ENCODE measurements around the gene ERAL1. TPM values are rescaled to one million over a fixed set of nuclear protein-coding genes. Genes with fewer than 3 reads are reported as not detected.
A peak's percentile ranks its signal among the peaks of the same experiment; 100 is the strongest.

The ERAL1 gene
- total RNA-seq, 6 experiments from 2014 or later: 21.6 to 47.1 (median 23.4) TPM

GRCh38 chr17:28883967-28884702 lies 29.3 kb downstream of the ERAL1 start:
- no peaks in the 10 kb centered on the region for H3K27me3 ChIP-seq
- no peaks in the 10 kb centered on the region for H3K4me1 ChIP-seq
- no peak for DNase-seq
- intact Hi-C loops (cut with DNase I): no loop called here
- H3K36me3 ChIP-seq: peaks cover 12 to 63% (median 32%) of the 10 kb centered on the region in 4 donors
- no peak for ATAC-seq
- H3K27ac ChIP-seq: no peak overlapping the region
- 74% methylated on average over 6 of the region's 27 CpGs for WGBS (ENCODE audit: insufficient coverage, low coverage, low lambda C conversion rate, missing lambda C conversion rate)
- H3K9me3 ChIP-seq: no peaks in the 10 kb centered on the region
- no peak overlapping the region for H3K4me3 ChIP-seq
- TF ChIP-seq POLR2A (IDR thresholded peaks at IDR 0.05): no peak

GRCh38 chr17:28885363-28885762 lies 30.5 kb downstream of the ERAL1 start:
- DNase-seq (no peak), ATAC-seq (no peak)
- H3K4me3 ChIP-seq: no peak overlapping the region
- no peaks in the 10 kb centered on the region for H3K9me3 ChIP-seq
- H3K4me1 ChIP-seq: peaks cover 0 to 4% (median 0%) of the 10 kb centered on the region in 4 donors
- WGBS (ENCODE audit: insufficient coverage, low coverage, low lambda C conversion rate, missing lambda C conversion rate): 88% methylated on average over 2 of the region's 4 CpGs
- H3K27ac ChIP-seq: no peak overlapping the region
- TF ChIP-seq CTCF (IDR thresholded peaks at IDR 0.05): no peak
- no peak for TF ChIP-seq POLR2A (IDR thresholded peaks at IDR 0.05)
- no peaks in the 10 kb centered on the region for H3K27me3 ChIP-seq
- peaks cover 12 to 51% (median 27%) of the 10 kb centered on the region in 4 donors for H3K36me3 ChIP-seq
- intact Hi-C loops (cut with DNase I): no loop called here

GRCh38 chr17:28885951-28886350 lies 31.1 kb downstream of the ERAL1 start:
- H3K27ac ChIP-seq: no peak overlapping the region
- WGBS (ENCODE audit: insufficient coverage, low coverage, low lambda C conversion rate, missing lambda C conversion rate): no CpG with 5 or more reads among the region's 10 CpGs
- no peaks in the 10 kb centered on the region for H3K27me3 ChIP-seq
- no peaks in the 10 kb centered on the region for H3K9me3 ChIP-seq
- ATAC-seq (no peak), DNase-seq (no peak)
- H3K36me3 ChIP-seq: peaks cover 11 to 45% (median 24%) of the 10 kb centered on the region in 4 donors
- TF ChIP-seq POLR2A (IDR thresholded peaks at IDR 0.05): no peak
- no peak for TF ChIP-seq CTCF (IDR thresholded peaks at IDR 0.05)
- intact Hi-C loops (cut with DNase I): no loop called here
- H3K4me3 ChIP-seq: no peak overlapping the region
- H3K4me1 ChIP-seq: peaks cover 0 to 5% (median 0%) of the 10 kb centered on the region in 4 donors

- H3K4me1 ChIP-seq: peaks cover 0 to 10% (median 3%) of the 10 kb centered on the region in 4 donors
- TF ChIP-seq CTCF (IDR thresholded peaks at IDR 0.05): no peak
- TF ChIP-seq POLR2A (IDR thresholded peaks at IDR 0.05): peak; percentile 12
- no peaks in the 10 kb centered on the region for H3K9me3 ChIP-seq
- WGBS (ENCODE audit: insufficient coverage, low coverage, low lambda C conversion rate, missing lambda C conversion rate): 100% methylated on average over 1 of the region's 12 CpGs
- peaks cover 0 to 25% (median 9%) of the 10 kb centered on the region in 4 donors for H3K36me3 ChIP-seq
- H3K27ac ChIP-seq: no peak overlapping the region
- intact Hi-C loops (cut with DNase I): no loop called here
- DNase-seq (no peak), ATAC-seq (no peak)
- H3K27me3 ChIP-seq: no peaks in the 10 kb centered on the region
- H3K4me3 ChIP-seq: no peak overlapping the region
Measured at GRCh38 chr17:28887871-28888471, 33.2 kb downstream of the ERAL1 start.

GRCh38 chr17:28888832-28889231 lies 34.0 kb downstream of the ERAL1 start:
- no peaks in the 10 kb centered on the region for H3K27me3 ChIP-seq
- TF ChIP-seq CTCF (IDR thresholded peaks at IDR 0.05) (no peak), POLR2A (IDR thresholded peaks at IDR 0.05) (no peak)
- WGBS (ENCODE audit: insufficient coverage, low coverage, low lambda C conversion rate, missing lambda C conversion rate): 97% methylated on average over 5 of the region's 7 CpGs
- no peak overlapping the region for H3K27ac ChIP-seq
- no peak for DNase-seq
- peaks cover 0 to 19% (median 7%) of the 10 kb centered on the region in 4 donors for H3K4me1 ChIP-seq
- H3K4me3 ChIP-seq: no peak overlapping the region
- no peaks in the 10 kb centered on the region for H3K9me3 ChIP-seq
- intact Hi-C loops (cut with DNase I): no loop called here
- peaks cover 0 to 19% (median 8%) of the 10 kb centered on the region in 4 donors for H3K36me3 ChIP-seq
- no peak for ATAC-seq
